Activated B cell treated with CpG ODN at 0.5 μM for 24 hours (primary cell): ENCODE measurements around the gene TENM4. TPM values are rescaled to one million over a fixed set of nuclear protein-coding genes. Genes with fewer than 3 reads are reported as not detected.
"Not testable (repeated sequence)": the region's sequence is repeated elsewhere in the genome, so short reads cannot be mapped to it uniquely, and the experiment has no call there.

Source experiments
- ATAC-seq: fragments of 200-7000 bp; cut with Tn5 transposase; one replicate; pipeline ENCODE4 v1.10.0; 2021; ENCODE audit warnings: low read depth, mild to moderate bottlenecking, moderate library complexity
- CTCF ChIA-PET: fragments of 350-600 bp; sonication (Branson Sonifier 250); formaldehyde crosslinking; loops from one replicate; lab custom pipeline; 2021; ENCODE audit warnings: antibody characterized with exemption; lab: Charles Lee
- POLR2A ChIA-PET: fragments of 350-600 bp; sonication (Branson Sonifier 250); formaldehyde crosslinking; loops from one replicate; lab custom pipeline; 2021; ENCODE audit warnings: antibody characterized with exemption; lab: Charles Lee
- DNase-seq: peaks from one replicate; pipeline ENCODE4 v3.0.0; 2022
- H3K27ac Mint-ChIP-seq: one replicate; pipeline ENCODE4 v1.8.0; 2020; ENCODE audit warnings: mixed read lengths
- H3K27me3 Mint-ChIP-seq: one replicate; pipeline ENCODE4 v1.8.0; 2021; ENCODE audit warnings: mixed read lengths
- H3K36me3 Mint-ChIP-seq: one replicate; pipeline ENCODE4 v1.8.0; 2021; ENCODE audit warnings: low read depth, mixed read lengths
- H3K4me1 Mint-ChIP-seq: one replicate; pipeline ENCODE4 v1.8.0; 2021; ENCODE audit warnings: mixed read lengths
- H3K4me3 Mint-ChIP-seq: one replicate; pipeline ENCODE4 v1.8.0; 2020; ENCODE audit warnings: mild to moderate bottlenecking, mixed read lengths
- H3K9me3 Mint-ChIP-seq: one replicate; pipeline ENCODE4 v1.8.0; 2020; ENCODE audit warnings: mixed read lengths
- intact Hi-C: fragments of 100-400 bp; cut with micrococcal nuclease; formaldehyde crosslinking; loops from one replicate; pipeline ENCODE4 v1.15.1; 2024
- total RNA-seq: library from RNA; stranded (reverse); gene quantifications from 2 replicates; pipeline ENCODE4 v1.2.3, GENCODE V29; 2022
- TF ChIP-seq, protein P1 (sequence below): fragments of 200-600 bp; IDR thresholded peaks from one replicate; pipeline ENCODE4 v1.8.0; 2022; ENCODE audit warnings: antibody characterized with exemption, mild to moderate bottlenecking

Gene TENM4
- total RNA-seq, 1 donor from 2014 or later = 2.4 TPM

DNA sequence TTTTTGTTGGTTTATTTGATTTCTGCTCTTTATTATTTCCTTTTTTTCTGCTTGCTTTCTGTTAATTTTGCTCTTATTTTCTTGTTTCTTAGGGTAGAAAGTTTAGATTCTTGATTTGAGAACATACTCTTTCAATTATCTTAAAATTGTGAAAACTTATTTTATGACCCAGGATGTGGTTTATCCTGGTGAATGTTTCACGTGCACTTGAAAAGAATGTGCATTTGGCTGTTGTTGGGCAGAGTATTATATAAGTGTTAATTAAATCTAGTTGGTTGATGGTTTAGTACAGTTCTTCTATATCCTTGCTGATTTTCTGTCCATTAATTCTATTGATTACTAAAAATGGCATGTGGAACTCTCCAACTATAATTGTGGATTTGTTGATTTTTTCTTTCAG is 799.3 kb downstream of the TENM4 start:
- no peaks in the 10 kb centered on the region for H3K4me1 Mint-ChIP-seq
- no peaks in the 10 kb centered on the region for H3K36me3 Mint-ChIP-seq
- intact Hi-C loops = no loop called here
- POLR2A ChIA-PET = no interaction called here
- no peaks in the 10 kb centered on the region for H3K9me3 Mint-ChIP-seq
- H3K27ac Mint-ChIP-seq = no peak overlapping the region
- ATAC-seq = no peak
- no peak for DNase-seq
- no peak overlapping the region for H3K4me3 Mint-ChIP-seq
- CTCF ChIA-PET = no interaction called here
- peaks cover 4% of the 10 kb centered on the region for H3K27me3 Mint-ChIP-seq
- TF ChIP-seq, protein P1, sequence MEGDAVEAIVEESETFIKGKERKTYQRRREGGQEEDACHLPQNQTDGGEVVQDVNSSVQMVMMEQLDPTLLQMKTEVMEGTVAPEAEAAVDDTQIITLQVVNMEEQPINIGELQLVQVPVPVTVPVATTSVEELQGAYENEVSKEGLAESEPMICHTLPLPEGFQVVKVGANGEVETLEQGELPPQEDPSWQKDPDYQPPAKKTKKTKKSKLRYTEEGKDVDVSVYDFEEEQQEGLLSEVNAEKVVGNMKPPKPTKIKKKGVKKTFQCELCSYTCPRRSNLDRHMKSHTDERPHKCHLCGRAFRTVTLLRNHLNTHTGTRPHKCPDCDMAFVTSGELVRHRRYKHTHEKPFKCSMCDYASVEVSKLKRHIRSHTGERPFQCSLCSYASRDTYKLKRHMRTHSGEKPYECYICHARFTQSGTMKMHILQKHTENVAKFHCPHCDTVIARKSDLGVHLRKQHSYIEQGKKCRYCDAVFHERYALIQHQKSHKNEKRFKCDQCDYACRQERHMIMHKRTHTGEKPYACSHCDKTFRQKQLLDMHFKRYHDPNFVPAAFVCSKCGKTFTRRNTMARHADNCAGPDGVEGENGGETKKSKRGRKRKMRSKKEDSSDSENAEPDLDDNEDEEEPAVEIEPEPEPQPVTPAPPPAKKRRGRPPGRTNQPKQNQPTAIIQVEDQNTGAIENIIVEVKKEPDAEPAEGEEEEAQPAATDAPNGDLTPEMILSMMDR = no peak

DNA sequence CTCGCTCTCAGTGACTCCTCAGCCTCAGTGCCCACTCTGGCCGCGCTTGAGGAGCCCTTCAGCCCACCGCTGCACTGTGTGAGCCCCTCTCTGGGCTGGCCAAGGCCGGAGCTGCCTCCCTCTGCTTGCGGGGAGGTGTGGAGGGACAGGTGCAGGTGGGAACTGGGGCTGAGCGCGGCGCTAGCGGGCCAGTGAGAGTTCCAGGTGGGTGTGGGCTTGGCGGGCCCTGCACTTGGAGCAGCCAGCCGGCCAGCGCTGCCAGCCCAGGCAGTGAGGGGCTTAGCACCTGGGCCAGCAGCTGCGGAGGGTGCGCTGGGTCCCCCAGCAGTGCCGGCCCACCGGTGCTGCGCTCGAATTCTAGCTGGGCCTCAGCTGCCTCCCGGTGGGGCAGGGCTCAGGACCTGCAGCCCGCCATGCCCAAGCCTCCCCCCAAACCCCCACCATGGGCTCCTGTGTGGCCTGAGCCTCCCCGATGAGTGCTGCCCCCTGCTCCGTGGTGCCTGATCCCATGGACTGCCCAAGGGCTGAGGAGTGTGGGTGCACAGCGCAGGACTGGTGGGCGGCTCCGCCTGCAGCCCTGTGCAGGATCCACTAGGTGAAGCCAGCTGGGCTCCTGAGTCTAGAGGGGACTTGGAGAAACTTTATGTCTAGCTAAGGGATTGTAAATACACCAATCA is 802.0 kb downstream of the TENM4 start:
- H3K4me1 Mint-ChIP-seq = no peaks in the 10 kb centered on the region
- DNase-seq (no peak), ATAC-seq (no peak)
- intact Hi-C loops = no loop called here
- H3K27me3 Mint-ChIP-seq = peaks cover 10% of the 10 kb centered on the region
- ChIA-PET POLR2A (no interaction called here), CTCF (no interaction called here)
- peaks cover 2% of the 10 kb centered on the region for H3K36me3 Mint-ChIP-seq
- TF ChIP-seq, protein P1 = no peak
- H3K27ac Mint-ChIP-seq = no peak overlapping the region
- H3K4me3 Mint-ChIP-seq = no peak overlapping the region
- peaks cover 6% of the 10 kb centered on the region for H3K9me3 Mint-ChIP-seq

DNA sequence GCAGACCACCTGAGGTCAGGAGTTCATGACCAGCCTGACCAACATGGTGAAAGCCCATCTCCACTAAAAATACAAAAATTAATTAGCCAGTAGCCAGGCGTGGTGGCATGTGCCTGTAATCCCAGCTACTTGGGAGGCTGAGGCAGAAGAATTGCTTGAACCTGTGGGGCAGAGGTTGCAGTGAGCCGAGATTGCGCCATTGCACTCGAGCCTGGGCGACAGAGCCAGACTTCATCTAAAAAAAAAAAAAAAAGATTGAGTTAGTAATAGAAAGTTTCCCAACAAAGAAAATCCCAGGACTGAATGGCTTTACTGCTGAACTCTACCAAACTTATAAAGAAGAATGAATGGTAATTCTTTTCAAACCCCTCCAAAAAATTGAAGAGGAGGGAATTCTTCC is 803.3 kb downstream of the TENM4 start:
- ATAC-seq, H3K4me3 Mint-ChIP-seq, H3K27ac Mint-ChIP-seq, POLR2A ChIA-PET, intact Hi-C loops, H3K4me1 Mint-ChIP-seq, DNase-seq, H3K36me3 Mint-ChIP-seq, H3K9me3 Mint-ChIP-seq, CTCF ChIA-PET: not testable (repeated sequence)
- H3K27me3 Mint-ChIP-seq = peaks cover 10% of the 10 kb centered on the region

DNA sequence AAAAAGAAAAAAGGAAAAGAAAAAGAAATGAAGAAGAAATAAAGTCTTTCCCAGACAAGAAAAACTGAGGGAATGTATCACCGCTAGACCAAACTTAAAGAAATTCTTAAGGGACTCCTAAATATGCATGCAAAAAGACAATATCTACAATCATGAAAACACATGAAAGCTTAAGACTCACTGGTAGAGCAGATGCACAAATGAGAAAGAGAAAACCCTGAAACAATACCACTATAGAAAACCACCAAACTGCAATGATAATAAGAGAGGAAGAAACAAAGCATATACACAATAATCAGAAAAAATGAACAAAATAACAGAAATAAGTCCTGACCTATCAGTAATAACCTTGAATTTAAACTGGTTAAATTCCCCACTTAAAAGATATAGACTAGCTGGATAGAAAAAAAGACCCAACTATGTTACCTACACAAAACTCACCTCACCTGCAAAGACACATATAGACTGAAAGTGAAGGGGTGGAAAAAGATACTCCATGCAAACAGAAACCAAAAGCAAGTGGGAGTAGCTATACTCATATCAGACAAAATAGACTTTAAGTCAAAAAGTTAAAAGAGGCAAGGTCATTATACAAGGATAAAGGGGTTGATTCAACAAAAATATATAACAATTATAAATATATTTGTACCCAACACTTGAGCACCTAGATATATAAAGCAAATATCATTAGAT is 804.9 kb downstream of the TENM4 start:
- POLR2A ChIA-PET = no interaction called here
- CTCF ChIA-PET = interaction anchor here (1.4 kb wide), 1 partner anchor 9 kb away, joined by 3 read pairs; no protein-coding TSS in a partner anchor
- Mint-ChIP-seq H3K27me3 (peaks cover 13% of the 10 kb centered on the region), H3K4me3 (no peak overlapping the region), H3K27ac (no peak overlapping the region), H3K36me3 (peaks cover 2% of the 10 kb centered on the region), H3K9me3 (peaks cover 6% of the 10 kb centered on the region), H3K4me1 (no peaks in the 10 kb centered on the region)
- ATAC-seq (no peak), DNase-seq (no peak)
- intact Hi-C loops = no loop called here
- TF ChIP-seq, protein P1 = no peak

DNA sequence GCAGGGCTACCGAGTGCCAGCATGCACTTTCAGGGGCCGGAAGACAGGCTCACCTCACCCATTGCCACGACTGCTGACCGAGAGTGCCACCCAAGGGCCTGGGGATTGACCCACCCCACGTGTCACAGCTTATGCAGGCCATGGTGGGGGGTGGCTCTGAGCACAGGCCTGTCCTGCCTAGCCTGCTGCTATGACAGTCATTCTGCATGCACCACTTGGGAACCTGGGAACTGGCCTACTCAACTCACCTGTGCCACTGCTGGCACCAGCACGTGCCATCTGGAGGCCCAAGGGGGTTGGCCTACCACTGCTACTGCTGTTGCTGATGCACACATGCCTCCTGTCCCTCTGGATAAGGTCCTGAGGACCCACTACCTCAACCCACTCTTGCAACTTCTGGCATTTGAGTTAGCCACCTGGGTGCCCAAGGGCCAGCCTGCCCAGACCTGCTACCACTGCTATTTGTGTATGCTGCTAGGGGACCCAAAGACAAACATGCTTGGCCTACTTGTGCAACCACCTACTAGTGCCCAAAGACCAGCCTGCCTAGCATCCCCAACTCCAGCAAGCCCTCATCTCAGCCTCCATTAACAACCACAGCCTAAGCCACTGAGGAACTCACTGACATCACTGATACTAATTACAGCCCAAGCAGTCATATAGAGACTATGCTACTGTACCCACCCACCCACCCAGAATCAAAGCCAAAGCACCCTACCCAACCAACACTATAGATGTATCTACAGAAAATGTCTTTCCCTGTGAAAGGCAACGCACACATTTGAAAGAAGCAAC is 807.1 kb downstream of the TENM4 start:
- Mint-ChIP-seq H3K9me3 (peaks cover 20% of the 10 kb centered on the region), H3K27ac (no peak overlapping the region), H3K4me3 (no peak overlapping the region), H3K36me3 (peaks cover 4% of the 10 kb centered on the region), H3K4me1 (no peaks in the 10 kb centered on the region), H3K27me3 (peaks cover 15% of the 10 kb centered on the region)
- intact Hi-C loops = no loop called here
- ChIA-PET POLR2A (no interaction called here), CTCF (no interaction called here)
- ATAC-seq = no peak
- TF ChIP-seq, protein P1 = no peak
- no peak for DNase-seq
